ENCODE measurements around the gene OR10A6.

The OR10A6 gene

DNA sequence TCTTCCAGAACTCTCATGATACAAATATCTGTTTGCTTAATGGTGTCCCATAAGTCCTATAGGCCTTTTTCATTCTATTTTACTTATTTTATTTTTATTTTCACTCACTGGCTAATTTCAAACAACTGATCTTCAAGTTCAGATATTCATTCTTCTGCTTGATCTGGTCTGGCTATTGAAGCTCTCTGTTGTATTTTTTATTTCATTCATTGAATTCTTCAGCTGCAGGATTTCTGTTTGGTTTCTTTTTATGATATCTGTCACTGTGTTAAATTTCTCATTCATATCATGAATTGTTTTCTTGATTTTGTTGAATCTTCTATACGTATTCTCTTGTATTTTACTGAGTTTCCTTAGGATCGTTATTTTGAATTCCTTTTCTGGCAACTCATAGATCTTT, 13.1 kb upstream of the OR10A6 start:
- no peak for DNase-seq
- Mint-ChIP-seq H3K9me3 (peaks cover 12 to 21% of the 10 kb centered on the region in 2 donors), H3K4me3 (no peak overlapping the region), H3K27ac (no peak overlapping the region), H3K27me3 (peaks cover 22 to 24% of the 10 kb centered on the region in 2 donors), H3K4me1 (no peaks in the 10 kb centered on the region), H3K36me3 (peaks cover 0 to 3% of the 10 kb centered on the region in 2 donors)
- ATAC-seq (replicated peaks): no peak

DNA sequence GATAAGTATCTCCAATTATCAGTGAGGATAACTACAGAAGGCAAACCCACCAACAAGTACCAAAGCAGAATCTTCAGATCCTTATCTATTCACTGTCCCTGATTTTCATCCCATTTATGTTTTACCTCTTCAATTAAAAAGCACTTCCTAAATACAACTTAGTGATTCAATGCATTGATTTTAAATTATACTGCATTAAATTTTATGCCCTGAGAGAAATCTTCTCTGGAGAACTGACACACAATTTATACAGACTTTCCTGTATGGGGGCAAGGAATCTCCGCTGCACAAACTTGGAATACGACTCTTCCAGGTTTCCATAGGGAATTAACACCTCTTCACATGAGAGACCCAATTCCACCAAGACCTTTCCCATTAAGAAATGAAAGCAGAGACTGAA, 10.5 kb upstream of the OR10A6 start, which contains the start of gene OR10A3:
Gene OR10A3 (minus strand): TSS at position 101 of the 400 bp plus-strand sequence. CDS start 2,188 bp downstream, outside the sequence.
- no peak within 1 kb of the TSS for H3K4me3 Mint-ChIP-seq
- ATAC-seq (replicated peaks) (no peak), DNase-seq (no peak)
- peaks cover 17 to 20% of the 10 kb centered on the region in 2 donors for H3K27me3 Mint-ChIP-seq
- peaks cover 0 to 3% of the 10 kb centered on the region in 2 donors for H3K36me3 Mint-ChIP-seq
- no peaks in the 10 kb centered on the region for H3K4me1 Mint-ChIP-seq
- H3K27ac Mint-ChIP-seq: no peak within 1 kb of the TSS
- H3K9me3 Mint-ChIP-seq: peaks cover 14 to 21% of the 10 kb centered on the region in 2 donors

GRCh38 chr11:7941146-7941545, 10.1 kb upstream of the OR10A6 start:
- DNase-seq (no peak), ATAC-seq (replicated peaks) (no peak)
- Mint-ChIP-seq H3K9me3 (peaks cover 14 to 21% of the 10 kb centered on the region in 2 donors), H3K4me1 (no peaks in the 10 kb centered on the region), H3K27ac (no peak overlapping the region), H3K4me3 (no peak overlapping the region), H3K27me3 (peaks cover 17 to 20% of the 10 kb centered on the region in 2 donors), H3K36me3 (peaks cover 0 to 3% of the 10 kb centered on the region in 2 donors)

DNA sequence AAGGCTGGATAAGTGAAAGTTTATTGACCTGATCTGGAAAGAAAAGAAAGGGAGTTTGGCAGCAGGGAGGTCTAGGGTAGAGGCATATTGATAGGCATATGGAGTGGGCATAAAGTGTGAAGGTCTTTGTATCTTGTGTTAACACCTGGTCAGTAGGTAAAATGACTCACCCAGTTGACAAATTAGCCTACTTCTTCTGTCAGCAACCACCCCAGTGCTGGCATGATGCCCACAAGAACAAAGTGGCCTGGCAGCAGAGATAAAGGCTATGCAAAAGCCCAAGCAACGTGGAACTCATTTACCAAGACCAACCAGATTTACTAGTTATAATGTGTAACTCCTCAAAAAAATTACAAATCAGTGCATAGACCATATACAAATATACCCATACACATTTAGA, 5.5 kb upstream of the OR10A6 start:
- H3K27ac Mint-ChIP-seq: no peak overlapping the region
- peaks cover 5 to 11% of the 10 kb centered on the region in 2 donors for H3K9me3 Mint-ChIP-seq
- no peak for ATAC-seq (replicated peaks)
- H3K4me3 Mint-ChIP-seq: no peak overlapping the region
- H3K27me3 Mint-ChIP-seq: peaks cover 20 to 43% of the 10 kb centered on the region in 2 donors
- peaks cover 0 to 2% of the 10 kb centered on the region in 2 donors for H3K4me1 Mint-ChIP-seq
- no peaks in the 10 kb centered on the region for H3K36me3 Mint-ChIP-seq
- DNase-seq: no peak

DNA sequence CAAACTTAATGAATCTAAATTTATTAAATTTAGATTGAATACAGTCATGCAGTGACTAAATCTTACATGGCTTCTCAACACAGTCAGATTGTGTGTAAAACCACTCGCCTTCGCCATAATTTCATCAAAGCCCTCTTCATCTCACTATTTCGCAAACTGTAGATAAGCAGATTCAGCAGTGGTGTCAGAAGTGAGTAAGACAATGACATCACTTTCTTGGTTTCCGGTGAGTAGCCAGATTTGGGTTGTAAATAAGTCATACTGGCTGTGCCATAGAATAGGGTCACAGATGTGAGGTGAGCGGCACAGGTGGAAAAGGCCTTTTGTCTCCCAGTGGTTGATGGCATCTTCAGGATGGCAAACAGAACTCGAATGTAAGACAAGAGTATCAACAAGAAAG, 3.4 kb downstream of the OR10A6 start:
- H3K27ac Mint-ChIP-seq: no peak overlapping the region
- peaks cover 0 to 6% of the 10 kb centered on the region in 2 donors for H3K9me3 Mint-ChIP-seq
- H3K4me3 Mint-ChIP-seq: no peak overlapping the region
- DNase-seq (no peak), ATAC-seq (replicated peaks) (no peak)
- H3K4me1 Mint-ChIP-seq: no peaks in the 10 kb centered on the region
- H3K36me3 Mint-ChIP-seq: no peaks in the 10 kb centered on the region
- H3K27me3 Mint-ChIP-seq: peaks cover 28 to 44% of the 10 kb centered on the region in 2 donors

DNA sequence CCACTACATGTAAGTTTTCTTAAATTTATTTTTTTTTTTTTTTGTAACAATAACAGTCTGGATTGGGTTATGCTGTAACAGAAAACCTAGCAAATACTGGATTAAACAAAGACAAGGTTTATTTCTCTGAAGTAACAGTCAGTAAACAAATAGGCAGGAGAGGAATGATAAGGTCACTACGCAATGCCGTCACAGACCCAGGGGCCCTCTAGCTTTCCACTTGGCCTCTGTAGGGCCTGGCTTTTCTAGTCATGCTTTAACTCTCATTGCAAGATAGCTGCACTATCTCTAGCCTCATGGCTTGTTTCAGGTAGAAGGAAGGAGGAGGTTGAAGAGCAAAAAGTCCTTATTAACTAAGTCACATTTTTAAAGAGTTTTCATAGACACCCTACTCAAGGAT, 6.5 kb downstream of the OR10A6 start:
- Mint-ChIP-seq H3K9me3 (peaks cover 0 to 4% of the 10 kb centered on the region in 2 donors), H3K4me1 (no peaks in the 10 kb centered on the region), H3K27ac (no peak overlapping the region), H3K36me3 (no peaks in the 10 kb centered on the region), H3K4me3 (no peak overlapping the region), H3K27me3 (peaks cover 10 to 25% of the 10 kb centered on the region in 2 donors)
- ATAC-seq (replicated peaks) (no peak), DNase-seq (no peak)

DNA sequence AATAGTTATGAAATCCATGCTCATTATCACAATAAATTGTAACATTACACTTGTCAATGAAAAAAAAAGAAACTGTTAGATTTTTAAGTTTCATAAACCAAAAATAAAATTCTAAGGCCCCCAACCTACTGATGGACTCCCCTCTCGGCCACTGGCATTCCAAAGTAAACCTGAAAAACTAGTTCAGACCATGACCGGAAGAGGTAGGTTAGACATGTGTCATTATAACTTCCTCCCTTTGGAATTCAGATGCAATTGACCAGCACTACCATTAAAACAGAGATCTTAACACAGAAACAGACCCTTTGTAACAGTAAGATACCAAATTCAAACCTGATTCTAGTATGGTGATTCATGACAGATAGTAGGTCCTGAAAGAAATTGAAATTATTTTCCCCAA, 12.9 kb downstream of the OR10A6 start:
- no peaks in the 10 kb centered on the region for H3K4me1 Mint-ChIP-seq

DNA sequence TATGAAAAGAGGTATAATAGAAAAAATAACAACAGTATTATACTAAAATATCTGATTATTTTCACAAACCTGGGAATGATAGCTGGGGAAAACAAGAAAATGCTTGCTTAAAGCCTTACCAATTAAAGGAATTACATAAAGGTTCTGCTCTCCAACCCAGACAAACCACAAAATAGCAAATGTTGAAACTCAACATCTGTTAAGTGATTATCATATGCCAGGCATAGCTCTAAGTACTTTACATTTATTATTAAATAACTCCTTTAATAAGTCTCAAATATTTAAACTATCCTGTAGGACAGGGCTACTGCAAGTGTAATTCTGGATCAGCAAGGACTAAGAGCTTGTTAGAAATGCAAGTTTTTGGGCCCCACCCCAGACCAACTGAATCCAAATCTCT, 20.1 kb downstream of the OR10A6 start:
- no peak overlapping the region for H3K27ac Mint-ChIP-seq
- H3K36me3 Mint-ChIP-seq: no peaks in the 10 kb centered on the region
- H3K4me3 Mint-ChIP-seq: no peak overlapping the region
- ATAC-seq (replicated peaks) (no peak), DNase-seq (no peak)
- peaks cover 0 to 14% of the 10 kb centered on the region in 2 donors for H3K27me3 Mint-ChIP-seq
- H3K9me3 Mint-ChIP-seq: no peaks in the 10 kb centered on the region
- H3K4me1 Mint-ChIP-seq: no peaks in the 10 kb centered on the region

More for the DNA sequence above, 12.9 kb downstream of the OR10A6 start:
- Mint-ChIP-seq H3K27me3 (peaks cover 0 to 14% of the 10 kb centered on the region in 2 donors), H3K9me3 (peaks cover 3% of the 10 kb centered on the region in 2 donors), H3K36me3 (no peaks in the 10 kb centered on the region), H3K27ac (no peak overlapping the region), H3K4me3 (no peak overlapping the region)
- ATAC-seq (replicated peaks): no peak
- DNase-seq: no peak

DNA sequence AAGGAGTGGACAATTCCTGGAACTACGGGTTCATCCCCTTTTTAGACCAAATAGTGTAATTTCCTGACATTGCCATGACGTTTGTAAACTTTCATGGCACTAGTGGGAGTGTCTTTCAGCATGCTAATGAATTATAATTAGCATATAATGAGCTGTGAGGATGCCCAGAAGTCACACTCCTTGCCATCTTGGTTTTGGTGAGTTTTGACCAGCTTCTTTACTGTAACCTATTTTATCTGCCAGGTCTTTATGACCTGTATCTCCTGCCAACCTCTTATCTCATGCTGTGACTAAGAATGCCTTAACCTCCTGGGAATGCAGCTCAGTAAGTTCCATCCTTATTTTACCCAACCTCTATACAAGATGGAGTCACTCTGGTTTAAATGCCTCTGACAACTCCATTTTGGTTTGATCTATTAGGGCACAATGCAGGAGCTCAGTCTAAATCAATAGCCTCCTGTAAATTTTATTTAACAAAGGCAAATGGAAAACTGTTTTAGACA, 20.7 kb downstream of the OR10A6 start:
- ATAC-seq (replicated peaks) (no peak), DNase-seq (no peak)
- no peaks in the 10 kb centered on the region for H3K36me3 Mint-ChIP-seq
- H3K9me3 Mint-ChIP-seq: no peaks in the 10 kb centered on the region
- no peak overlapping the region for H3K27ac Mint-ChIP-seq
- H3K4me1 Mint-ChIP-seq: no peaks in the 10 kb centered on the region
- H3K4me3 Mint-ChIP-seq: no peak overlapping the region
- peaks cover 0 to 12% of the 10 kb centered on the region in 2 donors for H3K27me3 Mint-ChIP-seq

DNA sequence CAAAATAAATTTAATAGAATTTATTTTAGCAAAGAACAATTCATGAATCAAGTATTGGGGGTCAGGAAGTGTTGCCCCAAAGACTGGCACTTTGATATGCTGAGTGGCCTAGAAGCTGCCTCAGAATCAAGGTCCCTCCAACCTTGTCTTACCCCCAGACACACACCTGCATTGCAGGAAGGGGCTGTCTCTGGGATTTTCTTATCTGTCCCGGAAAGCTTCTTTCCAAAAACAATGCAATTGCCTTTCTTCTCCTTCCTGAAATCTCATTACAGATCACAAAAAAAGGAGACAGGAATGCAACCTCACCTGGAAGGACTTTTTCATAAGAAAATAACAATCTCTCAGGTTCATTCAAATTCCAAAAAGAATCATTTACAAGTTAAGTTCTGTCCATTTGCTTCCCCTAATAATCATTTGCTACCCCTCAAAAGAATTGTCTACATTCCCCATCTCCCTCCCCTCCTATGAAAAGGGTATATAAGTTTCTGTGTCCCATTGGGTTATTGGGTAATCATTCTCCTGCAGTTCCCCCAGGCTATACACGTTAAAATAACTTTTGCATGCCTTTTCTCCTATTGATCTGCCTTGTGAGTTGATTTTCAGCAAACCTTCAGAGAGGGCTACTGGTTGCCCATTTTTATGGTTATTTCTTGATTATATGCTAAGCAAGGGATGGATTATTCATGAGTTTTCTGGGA, 21.3 kb downstream of the OR10A6 start:
- Mint-ChIP-seq H3K27ac (no peak overlapping the region), H3K36me3 (no peaks in the 10 kb centered on the region), H3K4me1 (no peaks in the 10 kb centered on the region), H3K9me3 (no peaks in the 10 kb centered on the region), H3K4me3 (no peak overlapping the region), H3K27me3 (peaks cover 0 to 12% of the 10 kb centered on the region in 2 donors)
- DNase-seq (no peak), ATAC-seq (replicated peaks) (no peak)

DNA sequence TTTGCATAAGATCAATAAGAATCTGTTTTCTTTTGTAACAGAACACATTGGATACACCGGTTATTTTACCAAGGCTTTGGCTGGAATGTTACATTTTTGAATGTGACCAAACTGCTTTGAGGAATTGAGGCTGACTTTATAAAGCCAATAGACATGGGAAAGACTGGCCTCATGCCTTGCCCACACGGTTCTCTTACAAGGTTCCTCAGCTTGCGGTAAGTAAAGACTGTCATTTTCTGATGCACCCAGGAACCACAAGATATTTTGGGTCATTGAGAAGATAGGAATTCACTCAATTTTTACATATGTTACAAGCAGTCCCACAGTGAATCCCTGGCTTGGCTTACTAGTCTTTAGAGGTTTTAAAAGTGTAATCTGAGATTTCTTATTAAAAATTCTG, 23.9 kb downstream of the OR10A6 start:
- Mint-ChIP-seq H3K4me1 (no peaks in the 10 kb centered on the region), H3K27ac (no peak overlapping the region)
- no peak for ATAC-seq (replicated peaks)

GRCh38 chr11:7906481-7906880, 24.6 kb downstream of the OR10A6 start:
- ATAC-seq (replicated peaks): no peak
- Mint-ChIP-seq H3K27ac (no peak overlapping the region), H3K36me3 (no peaks in the 10 kb centered on the region), H3K4me3 (no peak overlapping the region), H3K9me3 (no peaks in the 10 kb centered on the region), H3K4me1 (no peaks in the 10 kb centered on the region), H3K27me3 (peaks cover 16 to 27% of the 10 kb centered on the region in 2 donors)
- DNase-seq: no peak

More for the DNA sequence above, 23.9 kb downstream of the OR10A6 start:
- Mint-ChIP-seq H3K9me3 (no peaks in the 10 kb centered on the region), H3K36me3 (no peaks in the 10 kb centered on the region), H3K4me3 (no peak overlapping the region), H3K27me3 (peaks cover 16 to 26% of the 10 kb centered on the region in 2 donors)
- no peak for DNase-seq

GRCh38 chr11:7905961-7906429, 25.1 kb downstream of the OR10A6 start:
- DNase-seq (no peak), ATAC-seq (replicated peaks) (no peak)
- H3K9me3 Mint-ChIP-seq: no peaks in the 10 kb centered on the region
- no peak overlapping the region for H3K27ac Mint-ChIP-seq
- H3K36me3 Mint-ChIP-seq: no peaks in the 10 kb centered on the region
- H3K4me3 Mint-ChIP-seq: no peak overlapping the region
- H3K4me1 Mint-ChIP-seq: no peaks in the 10 kb centered on the region
- peaks cover 16 to 30% of the 10 kb centered on the region in 2 donors for H3K27me3 Mint-ChIP-seq

- DNase-seq (no peak), ATAC-seq (replicated peaks) (no peak)
- H3K9me3 Mint-ChIP-seq: no peaks in the 10 kb centered on the region
- no peaks in the 10 kb centered on the region for H3K36me3 Mint-ChIP-seq
- peaks cover 16 to 29% of the 10 kb centered on the region in 2 donors for H3K27me3 Mint-ChIP-seq
- H3K27ac Mint-ChIP-seq: no peak overlapping the region
- no peak overlapping the region for H3K4me3 Mint-ChIP-seq
- no peaks in the 10 kb centered on the region for H3K4me1 Mint-ChIP-seq
These were observed 25.5 kb downstream of the OR10A6 start for GRCh38 chr11:7905549-7905948.

DNA sequence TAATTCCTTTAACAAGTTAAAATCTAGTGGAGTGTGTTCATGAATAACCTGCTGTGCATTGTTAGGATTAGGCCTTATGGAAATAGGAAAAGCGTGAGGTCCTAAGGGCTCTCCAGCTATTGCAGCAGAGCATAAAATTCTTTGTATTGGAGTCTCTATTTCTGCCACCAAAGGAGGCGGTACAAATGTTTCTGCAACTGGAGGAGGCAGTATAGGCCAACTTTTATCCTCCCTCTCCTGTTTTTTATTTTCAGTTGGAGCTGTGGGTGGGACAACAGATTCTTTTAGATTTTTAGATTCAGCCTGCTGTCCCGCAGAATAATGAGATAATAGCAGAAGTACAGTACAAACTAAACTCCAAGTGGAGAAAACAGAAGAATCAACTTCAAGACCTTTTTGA, 26.2 kb downstream of the OR10A6 start:
- no peak overlapping the region for H3K27ac Mint-ChIP-seq
- peaks cover 16 to 28% of the 10 kb centered on the region in 2 donors for H3K27me3 Mint-ChIP-seq
- ATAC-seq (replicated peaks) (no peak), DNase-seq (no peak)
- H3K9me3 Mint-ChIP-seq: peaks cover 2% of the 10 kb centered on the region in 2 donors
- no peaks in the 10 kb centered on the region for H3K4me1 Mint-ChIP-seq
- peaks cover 0 to 2% of the 10 kb centered on the region in 2 donors for H3K36me3 Mint-ChIP-seq
- H3K4me3 Mint-ChIP-seq: no peak overlapping the region
